HFFc6 (cell line): ENCODE measurements around the gene ATP6V0A4. TPM values are rescaled to one million over a fixed set of nuclear protein-coding genes. Genes with fewer than 3 reads are reported as not detected.

ENCODE experiments used
- DNase-seq: peaks from one replicate; pipeline ENCODE4 v3.0.0-alpha.2; 2018
- H3K27ac Mint-ChIP-seq: 2 replicates; pipeline ENCODE4 v1.8.0; 2020; ENCODE audit warnings: mild to moderate bottlenecking, mixed read lengths
- H3K27me3 Mint-ChIP-seq: 2 replicates; pipeline ENCODE4 v1.8.0; 2021; ENCODE audit warnings: mild to moderate bottlenecking, moderate library complexity, mixed read lengths; ENCODE audit not compliant: insufficient read depth
- H3K36me3 Mint-ChIP-seq: 2 replicates; pipeline ENCODE4 v1.8.0; 2021; ENCODE audit warnings: low read depth, mixed read lengths
- H3K4me1 Mint-ChIP-seq: 2 replicates; pipeline ENCODE4 v1.8.0; 2020; ENCODE audit warnings: low read depth, mixed read lengths
- H3K4me3 Mint-ChIP-seq: 2 replicates; pipeline ENCODE4 v1.8.0; 2020; ENCODE audit warnings: mild to moderate bottlenecking, moderate library complexity, mixed read lengths
- H3K9me3 Mint-ChIP-seq: 2 replicates; pipeline ENCODE4 v1.8.0; 2020; ENCODE audit warnings: mild to moderate bottlenecking, mixed read lengths
- CTCF ChIP-seq: fragments of 200-600 bp; sonication (generic); IDR thresholded peaks from 2 replicates; pipeline ENCODE4 v1.5.0; 2021; ENCODE audit warnings: antibody characterized with exemption, mild to moderate bottlenecking
- total RNA-seq, 6 experiments: library from RNA; stranded (reverse); fragmentation: NEBNext Ultra II Directional; extraction: Animal tissue kit (Norgen Biotek cat#: 25700); gene quantifications; 2 replicates in 1 of 6; 3 replicates in 5 of 6; pipeline ENCODE4 v1.2.3, GENCODE V29; 2021

Gene ATP6V0A4
- total RNA-seq, 6 experiments from 2014 or later, result 0.35 to 1.1 (median 0.60) TPM

GRCh38 chr7:138828302-138828701 lies 30.3 kb upstream of the ATP6V0A4 start:
- Mint-ChIP-seq H3K36me3 (no peaks in the 10 kb centered on the region), H3K27ac (no peak overlapping the region), H3K27me3 (peaks cover 6% of the 10 kb centered on the region), H3K4me1 (no peaks in the 10 kb centered on the region), H3K9me3 (peaks cover 4% of the 10 kb centered on the region; the same call in 1 of the 2 replicates), H3K4me3 (no peak overlapping the region)
- DNase-seq, result no peak
- no peak for TF ChIP-seq CTCF

GRCh38 chr7:138825049-138825721 lies 27.2 kb upstream of the ATP6V0A4 start:
- Mint-ChIP-seq H3K9me3 (peaks cover 4% of the 10 kb centered on the region; the same call in 1 of the 2 replicates), H3K27me3 (peaks cover 6% of the 10 kb centered on the region), H3K27ac (no peak overlapping the region), H3K36me3 (no peaks in the 10 kb centered on the region), H3K4me1 (no peaks in the 10 kb centered on the region), H3K4me3 (no peak overlapping the region)
- DNase-seq, result no peak
- TF ChIP-seq CTCF, result no peak

GRCh38 chr7:138822867-138823535 lies 25.0 kb upstream of the ATP6V0A4 start:
- Mint-ChIP-seq H3K4me1 (no peaks in the 10 kb centered on the region), H3K36me3 (no peaks in the 10 kb centered on the region), H3K4me3 (no peak overlapping the region), H3K27ac (no peak overlapping the region), H3K27me3 (peaks cover 6% of the 10 kb centered on the region), H3K9me3 (peaks cover 4% of the 10 kb centered on the region; the same call in 1 of the 2 replicates)
- no peak for TF ChIP-seq CTCF
- DNase-seq, result no peak

GRCh38 chr7:138821912-138822311 lies 23.9 kb upstream of the ATP6V0A4 start:
- H3K9me3 Mint-ChIP-seq, result peaks cover 4% of the 10 kb centered on the region; the same call in 1 of the 2 replicates
- peaks cover 6% of the 10 kb centered on the region; the same call in 1 of the 2 replicates for H3K27me3 Mint-ChIP-seq
- TF ChIP-seq CTCF, result no peak

GRCh38 chr7:138819625-138820024 lies 21.6 kb upstream of the ATP6V0A4 start:
- Mint-ChIP-seq H3K4me3 (no peak overlapping the region), H3K9me3 (no peaks in the 10 kb centered on the region), H3K27ac (no peak overlapping the region), H3K27me3 (no peaks in the 10 kb centered on the region), H3K36me3 (no peaks in the 10 kb centered on the region), H3K4me1 (no peaks in the 10 kb centered on the region)
- DNase-seq, result no peak
- TF ChIP-seq CTCF, result no peak

More at GRCh38 chr7:138821912-138822311, 23.9 kb upstream of the ATP6V0A4 start:
- H3K4me1 Mint-ChIP-seq, result no peaks in the 10 kb centered on the region
- no peak overlapping the region for H3K4me3 Mint-ChIP-seq
- H3K36me3 Mint-ChIP-seq, result no peaks in the 10 kb centered on the region
- H3K27ac Mint-ChIP-seq, result no peak overlapping the region
- no peak for DNase-seq
